ENCODE data around the gene GSTT2.

- TF ChIP-seq POLR2A (IDR thresholded peaks at IDR 0.05; ENCODE audit: extremely low read depth, insufficient read length) = no peak
- no peak for TF ChIP-seq CTCF (IDR thresholded peaks at IDR 0.05; ENCODE audit: low read depth, low read length)
Measured at GRCh38 chr22:24009227-24010017, 29.5 kb downstream of the GSTT2 start.

All from NB4 (cell line).